IMR-90 (cell line): ENCODE measurements around the gene LRCH4. TPM values are rescaled to one million over a fixed set of nuclear protein-coding genes. Genes with fewer than 3 reads are reported as not detected.
"Not testable (repeated sequence)": the region's sequence is repeated elsewhere in the genome, so short reads cannot be mapped to it uniquely, and the experiment has no call there.

Experiments used
- ATAC-seq: fragments of 200-7000 bp; cut with Tn5 transposase; 2 replicates; pipeline ENCODE4 v1.9.1; 2020; ENCODE audit warnings: low read depth, mild to moderate bottlenecking, moderate library complexity
- BruUV-seq: library from RNA; stranded (reverse); fragments of 400-500 nt; replicated peaks from 2 replicates; lab custom pipeline; 2021; lab: Mats Ljungman, UMichigan
- CTCF ChIA-PET: fragments of 300-600 bp; formaldehyde crosslinking; extraction: SDS; loops from one replicate; lab custom pipeline; 2021; ENCODE audit warnings: antibody characterized with exemption; lab: Yijun Ruan, JAX
- POLR2A ChIA-PET: fragments of 300-600 bp; sonication (Branson Sonifier 250); formaldehyde crosslinking; loops from one replicate; lab custom pipeline; 2022; ENCODE audit warnings: antibody characterized with exemption; ENCODE audit not compliant: unreplicated experiment; lab: Charles Lee
- DNase-seq: peaks from one replicate; pipeline ENCODE4 v3.0.0; 2013
- H2AFZ ChIP-seq: replicated peaks from 2 replicates; pipeline ENCODE3; 2013; ENCODE audit warnings: low read length, mild to moderate bottlenecking; ENCODE audit not compliant: poor library complexity
- H2AK5ac ChIP-seq: 2 replicates; pipeline ENCODE4 v1.6.1; 2013; ENCODE audit warnings: low read depth, low read length, inconsistent platforms
- H2AK9ac ChIP-seq: replicated peaks from 2 replicates; pipeline ENCODE3; 2013; ENCODE audit warnings: mild to moderate bottlenecking, low read depth, low read length, moderate library complexity; ENCODE audit not compliant: poor library complexity
- H2BK120ac ChIP-seq: 2 replicates; pipeline ENCODE4 v1.6.1; 2013; ENCODE audit warnings: low read depth, low read length, inconsistent platforms
- H2BK15ac ChIP-seq: 3 replicates; pipeline ENCODE4 v1.6.1; 2013; ENCODE audit warnings: low read depth, low read length, inconsistent platforms
- H2BK20ac ChIP-seq: 2 replicates; pipeline ENCODE4 v1.6.1; 2013; ENCODE audit warnings: low read depth, mild to moderate bottlenecking, inconsistent platforms, low read length, moderate library complexity
- H2BK5ac ChIP-seq: 2 replicates; pipeline ENCODE4 v1.6.1; 2013; ENCODE audit warnings: mild to moderate bottlenecking, low read depth, low read length, inconsistent platforms; ENCODE audit not compliant: poor library complexity, severe bottlenecking
- H3K14ac ChIP-seq: replicated peaks from 2 replicates; pipeline ENCODE4 v1.6.1; 2013; ENCODE audit warnings: low read depth, low read length, inconsistent platforms
- H3K18ac ChIP-seq: 2 replicates; pipeline ENCODE4 v1.6.1; 2013; ENCODE audit warnings: low read depth, low read length, control low read depth
- H3K23ac ChIP-seq: 2 replicates; pipeline ENCODE4 v1.6.1; 2013; ENCODE audit warnings: low read depth, low read length, inconsistent platforms
- H3K27ac ChIP-seq: 2 replicates; pipeline ENCODE4 v1.5.1; 2013; ENCODE audit warnings: mild to moderate bottlenecking, control low read depth, low read length; ENCODE audit not compliant: insufficient read depth
- H3K27me3 ChIP-seq: 2 replicates; pipeline ENCODE4 v1.6.1; 2013; ENCODE audit warnings: low read length; ENCODE audit not compliant: control insufficient read depth, insufficient read depth
- H3K36me3 ChIP-seq: 2 replicates; pipeline ENCODE4 v1.6.1; 2013; ENCODE audit warnings: low read length, mixed read lengths; ENCODE audit not compliant: control insufficient read depth, insufficient read depth
- H3K4ac ChIP-seq: 2 replicates; pipeline ENCODE4 v1.6.1; 2013; ENCODE audit warnings: low read depth, low read length, inconsistent platforms
- H3K4me1 ChIP-seq: 2 replicates; pipeline ENCODE4 v1.6.1; 2013; ENCODE audit warnings: low read length, mixed read lengths; ENCODE audit not compliant: control insufficient read depth, insufficient read depth
- H3K4me2 ChIP-seq: 2 replicates; pipeline ENCODE4 v1.6.1; 2013; ENCODE audit warnings: low read depth, mild to moderate bottlenecking, control low read depth, low read length, moderate library complexity
- H3K4me3 ChIP-seq: 2 replicates; pipeline ENCODE4 v1.5.1; 2013; ENCODE audit warnings: low read depth, mild to moderate bottlenecking, control low read depth, low read length, moderate library complexity; ENCODE audit not compliant: insufficient read depth
- H3K56ac ChIP-seq: 2 replicates; pipeline ENCODE4 v1.6.1; 2013; ENCODE audit warnings: low read length, inconsistent platforms; ENCODE audit not compliant: insufficient read depth; ENCODE audit errors: extremely low read depth
- H3K79me1 ChIP-seq, 2 experiments: 2 replicates each; pipeline ENCODE4 v1.6.1; 2013; ENCODE audit warnings: low read length in 2 of 2, inconsistent platforms in 1 of 2, low read depth in 1 of 2
- H3K9ac ChIP-seq: 2 replicates; pipeline ENCODE4 v1.6.1; 2013; ENCODE audit warnings: low read depth, low read length, control low read depth
- H3K9me1 ChIP-seq: 2 replicates; pipeline ENCODE4 v1.6.1; 2013; ENCODE audit warnings: low read length, inconsistent platforms; ENCODE audit not compliant: insufficient read depth
- H3K9me3 ChIP-seq: 2 replicates; pipeline ENCODE4 v1.6.1; 2013; ENCODE audit warnings: low read length; ENCODE audit not compliant: control insufficient read depth, insufficient read depth
- H4K20me1 ChIP-seq: 2 replicates; pipeline ENCODE4 v1.6.1; 2013; ENCODE audit warnings: low read length, inconsistent platforms; ENCODE audit not compliant: insufficient read depth
- H4K5ac ChIP-seq: 2 replicates; pipeline ENCODE4 v1.6.1; 2013; ENCODE audit warnings: mild to moderate bottlenecking, low read depth, low read length, control low read depth
- H4K8ac ChIP-seq, 2 experiments: 2 replicates each; pipeline ENCODE4 v1.6.1; 2013; ENCODE audit warnings: low read depth in 2 of 2, low read length in 2 of 2, control low read depth in 1 of 2, inconsistent platforms in 1 of 2
- H4K91ac ChIP-seq: 2 replicates; pipeline ENCODE4 v1.6.1; 2013; ENCODE audit warnings: low read depth, low read length, inconsistent platforms; ENCODE audit not compliant: insufficient read depth
- WGBS, 2 experiments: methylation state at CpG; one replicate each; pipeline versions ENCODE4 v1.1.5 to v1.1.7; 2013; ENCODE audit warnings: missing lambda C conversion rate in 2 of 2; ENCODE audit not compliant: insufficient read length in 1 of 2; ENCODE audit errors: extremely low coverage in 2 of 2; 5-methylcytosine and 5-hydroxymethylcytosine counted together
- dilution Hi-C: fragments of 300-500 bp; cut with HindIII; formaldehyde crosslinking; loops from one replicate; pipeline ENCODE4 v1.14.3; 2018; ENCODE audit warnings: low sequenced_read_pairs; ENCODE audit not compliant: unreplicated experiment
- in situ Hi-C: fragments of 300-500 bp; cut with MboI; formaldehyde crosslinking; loops from 3 replicates; pipeline ENCODE4 v1.14.3; 2019; ENCODE audit warnings: low sequenced_read_pairs, inconsistent platforms, mixed read lengths
- intact Hi-C: fragments of 100-400 bp; cut with micrococcal nuclease; formaldehyde crosslinking; loops from 2 replicates; pipeline ENCODE4 v1.10.0; 2022
- polyA plus RNA-seq, 3 experiments: library from polyadenylated mRNA; depleted of rRNA; stranded (reverse); fragments of >200 nt; gene quantifications; 2 replicates each; pipeline ENCODE4 v1.2.3, GENCODE V29; 2012; ENCODE audit warnings: low replicate concordance in 1 of 3
- total RNA-seq: library from RNA; depleted of rRNA; stranded (reverse); fragments of >200 nt; gene quantifications from 2 replicates; pipeline ENCODE4 v1.2.3, GENCODE V29; 2012

LRCH4 gene
- total and polyA plus RNA-seq, 2 of the 4 experiments (the other 2 are of a cell fraction) = 5.0 to 41.3 TPM

DNA sequence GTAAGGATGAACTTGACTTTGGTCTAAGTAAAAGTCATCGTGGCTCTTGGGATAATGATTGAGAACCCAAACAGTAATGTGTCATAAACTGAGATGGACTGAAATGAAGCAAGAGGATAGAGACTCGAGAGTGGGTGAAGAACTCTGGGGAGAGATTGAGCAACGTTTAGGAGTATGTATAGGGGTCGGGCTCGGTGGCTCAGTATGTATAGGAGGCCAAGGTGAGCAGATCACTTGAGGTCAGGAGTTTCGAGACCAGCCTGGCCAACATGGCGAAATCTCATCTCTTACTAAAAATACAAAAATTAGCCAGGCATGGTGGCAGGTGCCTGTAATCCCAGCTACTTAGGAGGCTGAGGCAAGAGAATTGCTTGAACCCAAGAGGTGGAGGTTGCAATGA, 44.6 kb downstream of the LRCH4 start:
- H3K4ac ChIP-seq, H3K9me3 ChIP-seq, H2BK120ac ChIP-seq, H2BK5ac ChIP-seq, H3K14ac ChIP-seq, H4K20me1 ChIP-seq, H2AK5ac ChIP-seq, H2AK9ac ChIP-seq, H3K4me2 ChIP-seq, H3K4me3 ChIP-seq, H3K9ac ChIP-seq, H4K8ac ChIP-seq, H3K36me3 ChIP-seq, dilution Hi-C loops, H2AFZ ChIP-seq, H4K91ac ChIP-seq, H3K9me1 ChIP-seq, DNase-seq, H3K56ac ChIP-seq, ATAC-seq, H3K18ac ChIP-seq, H2BK20ac ChIP-seq, H3K27me3 ChIP-seq, H3K27ac ChIP-seq, POLR2A ChIA-PET, H4K5ac ChIP-seq, intact Hi-C loops, H2BK15ac ChIP-seq, H3K23ac ChIP-seq, BruUV-seq: not testable (repeated sequence)
- in situ Hi-C loops = loop anchor here (5.0 kb wide), 1 partner anchor 59 kb away; the partner anchor contains the start of gene NYAP1
- peaks cover 11% of the 10 kb centered on the region for H3K4me1 ChIP-seq
- H3K79me1 ChIP-seq = peaks cover 17 to 23% of the 10 kb centered on the region in 2 experiments
- whole genome bisulfite sequencing, 2 experiments = 100% methylated on average over 1 of the region's 7 CpGs; no CpG with 5 or more reads in 1 of the 2 experiments
- CTCF ChIA-PET = interaction anchor here (0.6 to 2.0 kb wide), 3 partner anchors 18 to 286 kb away, joined by 3 to 11 read pairs (median 4); no protein-coding TSS in a partner anchor
